NCI-H510A (cell line): ENCODE measurements around the gene KRTAP3-3.

Source experiments
- DNase-seq: peaks from one replicate; lab custom pipeline; 2025; lab: John Stamatoyannopoulos, UW

The KRTAP3-3 gene

GRCh38 chr17:40993839-40994238 is at the start of gene KRTAP3-3:
Gene KRTAP3-3, minus strand, starts transcription at chr17:40994164. Its CDS starts 67 bp downstream, at chr17:40994097.
- no peak for DNase-seq

DNA sequence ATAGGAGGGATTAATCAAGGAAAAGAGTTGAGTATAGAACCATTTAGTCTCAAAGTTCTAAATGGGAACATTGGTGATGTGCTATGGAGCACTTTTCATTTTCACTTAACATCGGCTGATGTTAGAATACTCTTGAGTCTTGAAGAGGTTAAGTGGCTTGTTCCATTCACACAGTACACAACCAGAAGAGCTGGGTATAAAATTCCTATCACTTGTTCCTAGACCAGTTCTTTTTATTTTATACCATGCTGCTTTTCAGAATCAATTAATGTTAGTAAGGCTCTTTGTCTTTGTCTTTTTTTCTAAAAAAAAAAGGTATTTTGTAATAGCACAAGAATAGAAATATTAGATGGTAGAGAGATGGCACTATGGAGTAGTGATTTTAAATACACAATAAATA is 49.0 kb upstream of the KRTAP3-3 start:
- no peak for DNase-seq

DNA sequence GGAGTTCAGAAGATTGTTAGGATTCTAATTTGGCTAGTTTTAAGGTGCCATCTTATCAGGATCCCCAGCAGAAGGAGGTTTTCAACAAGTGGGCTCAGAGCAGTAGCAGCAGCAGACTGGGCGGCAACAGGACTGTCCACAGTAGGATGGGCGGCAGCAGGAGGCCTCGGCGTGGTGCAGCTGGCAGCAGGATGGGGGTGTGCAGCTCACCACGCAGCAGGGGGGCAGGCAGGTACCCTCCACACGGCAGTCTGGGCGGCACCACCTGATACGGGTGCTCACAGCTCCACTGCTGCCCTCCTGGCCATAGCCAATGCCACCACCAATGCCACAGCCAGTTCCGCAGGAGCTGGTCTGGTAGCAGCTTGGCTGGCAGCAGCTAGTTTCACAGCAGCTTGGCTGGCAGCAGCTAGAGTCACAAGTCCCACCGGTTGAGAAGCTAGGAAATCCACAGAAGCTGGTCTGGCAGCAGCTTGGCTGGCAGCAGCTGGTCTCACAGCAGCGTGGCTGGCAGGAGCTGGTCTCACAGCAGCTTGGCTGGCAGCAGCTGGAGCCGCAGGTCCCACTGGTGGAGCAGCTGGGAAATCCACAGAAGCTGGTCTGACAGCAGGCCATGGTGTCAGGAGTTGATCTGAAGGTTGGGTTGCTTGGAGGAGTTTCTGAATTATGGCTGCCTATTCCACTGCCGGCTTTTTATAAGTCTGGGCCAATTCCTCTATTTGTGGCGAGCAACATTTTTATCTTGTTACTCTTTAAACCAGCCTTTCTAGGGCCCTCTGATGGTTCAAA is 47.0 kb upstream of the KRTAP3-3 start, which contains the start of gene KRTAP1-1:
KRTAP1-1 (minus strand) TSS at position 668 of the 789 bp plus-strand sequence; CDS start at position 615, 53 bp downstream.
- peak; percentile 20 for DNase-seq

DNA sequence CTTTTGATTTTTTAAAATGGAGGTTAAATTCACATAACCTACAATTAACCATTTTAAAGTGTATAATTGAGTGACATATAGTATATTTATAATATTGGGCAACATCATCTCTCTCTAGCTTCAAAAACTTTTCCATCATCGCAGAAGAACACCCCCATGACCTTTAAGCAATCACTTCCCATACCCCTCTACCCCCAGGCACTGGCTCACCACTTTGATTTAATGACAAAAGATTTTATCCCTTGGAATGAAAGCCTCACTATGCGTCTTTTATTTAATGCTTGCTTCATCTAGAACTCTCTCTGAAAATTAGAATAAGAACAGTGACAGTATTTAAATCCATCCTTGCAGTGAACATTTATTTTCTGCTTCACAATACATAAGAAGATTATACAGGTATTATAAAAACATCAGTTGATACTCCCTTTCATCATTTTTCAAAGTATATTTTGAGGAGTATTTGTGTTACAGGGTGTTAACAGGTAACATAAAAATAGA is 43.9 kb upstream of the KRTAP3-3 start:
- no peak for DNase-seq

DNA sequence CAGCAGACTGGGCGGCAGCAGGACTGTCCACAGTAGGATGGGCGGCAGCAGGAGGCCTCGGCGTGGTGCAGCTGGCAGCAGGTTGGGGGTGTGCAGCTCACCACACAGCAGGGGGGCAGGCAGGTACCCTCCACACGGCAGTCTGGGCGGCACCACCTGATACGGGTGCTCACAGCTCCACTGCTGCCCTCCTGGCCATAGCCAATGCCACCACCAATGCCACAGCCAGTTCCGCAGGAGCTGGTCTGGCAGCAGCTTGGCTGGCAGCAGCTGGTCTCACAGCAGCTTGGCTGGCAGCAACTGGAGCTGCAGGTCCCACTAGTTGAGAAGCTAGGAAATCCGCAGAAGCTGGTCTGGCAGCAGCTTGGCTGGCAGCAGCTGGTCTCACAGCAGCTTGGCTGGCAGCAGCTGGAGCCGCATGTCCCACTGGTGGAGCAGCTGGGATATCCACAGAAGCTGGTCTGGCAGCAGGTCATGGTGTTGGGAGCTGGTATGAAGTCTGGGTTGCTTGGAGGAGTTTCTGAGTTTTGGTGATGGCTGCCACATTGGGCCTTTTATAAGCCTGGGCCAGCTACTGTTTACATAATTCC is 40.5 kb upstream of the KRTAP3-3 start, which contains the start of gene KRTAP1-3:
KRTAP1-3 (minus strand) TSS at position 529 of the 590 bp plus-strand sequence; CDS start at position 476, 53 bp downstream.
- DNase-seq, result peak; percentile 66

DNA sequence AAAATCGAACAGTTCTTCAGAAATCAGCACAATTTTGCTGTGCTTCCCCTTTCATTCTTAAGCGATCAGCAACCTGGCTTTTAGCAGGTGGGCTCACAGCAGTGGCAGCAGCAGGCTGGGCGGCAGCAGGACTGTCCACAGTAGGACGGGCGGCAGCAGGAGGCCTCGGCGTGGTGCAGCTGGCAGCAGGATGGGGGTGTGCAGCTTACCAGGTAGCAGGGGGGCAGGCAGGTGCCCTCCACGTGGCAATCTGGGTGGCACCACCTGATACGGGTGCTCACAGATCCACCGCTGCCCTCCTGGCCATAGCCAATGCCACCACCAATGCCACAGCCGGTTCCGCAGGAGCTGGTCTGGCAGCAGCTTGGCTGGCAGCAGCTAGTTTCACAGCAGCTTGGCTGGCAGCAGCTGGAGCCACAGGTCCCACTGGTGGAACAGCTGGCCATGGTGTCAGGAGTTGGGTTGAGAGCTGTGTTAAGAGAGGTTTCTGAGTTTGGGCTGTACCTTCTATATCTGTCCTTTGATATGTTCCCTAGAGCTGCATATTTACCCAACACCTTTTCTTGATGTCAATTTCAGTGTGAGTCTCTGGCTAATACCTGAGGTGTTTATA is 35.8 kb upstream of the KRTAP3-3 start, which contains the start of gene KRTAP1-4:
KRTAP1-4 (minus strand) TSS at position 563 of the 613 bp plus-strand sequence; CDS start at position 446, 117 bp downstream.
- DNase-seq, result no peak

DNA sequence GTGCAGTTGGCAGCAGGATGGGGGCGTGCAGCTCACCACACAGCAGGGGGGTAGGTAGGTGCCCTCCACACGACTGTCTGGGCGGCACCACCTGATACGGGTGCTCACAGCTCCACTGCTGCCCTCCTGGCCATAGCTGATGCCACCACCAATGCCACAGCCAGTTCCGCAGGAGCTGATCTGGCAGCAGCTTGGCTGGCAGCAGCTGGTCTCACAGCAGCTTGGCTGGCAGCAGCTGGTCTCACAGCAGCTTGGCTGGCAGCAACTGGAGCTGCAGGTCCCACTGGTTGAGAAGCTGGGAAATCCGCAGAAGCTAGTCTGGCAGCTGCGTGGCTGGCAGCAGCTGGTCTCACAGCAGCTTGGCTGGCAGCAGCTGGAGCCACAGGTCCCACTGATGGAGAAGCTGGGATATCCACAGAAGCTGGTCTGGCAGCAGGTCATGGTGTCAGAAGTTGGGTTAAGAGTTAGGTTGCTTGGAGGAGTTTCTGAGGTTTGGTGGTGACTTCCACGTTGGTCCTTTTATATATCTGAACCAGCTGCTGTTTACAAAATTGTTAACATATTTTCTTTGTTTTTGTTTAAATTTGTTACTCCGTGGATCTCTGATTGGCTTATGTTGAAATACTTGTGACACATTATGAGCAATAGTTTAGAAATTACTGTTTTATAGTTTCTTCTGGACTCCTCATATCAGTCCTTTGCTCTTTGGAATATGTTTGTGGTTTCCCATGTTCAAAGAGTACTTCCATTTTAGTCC is 32.9 kb upstream of the KRTAP3-3 start, which contains the start of gene KRTAP1-5:
KRTAP1-5 (minus strand) TSS at position 494 of the 757 bp plus-strand sequence; CDS start at position 441, 53 bp downstream.
- DNase-seq, result no peak

DNA sequence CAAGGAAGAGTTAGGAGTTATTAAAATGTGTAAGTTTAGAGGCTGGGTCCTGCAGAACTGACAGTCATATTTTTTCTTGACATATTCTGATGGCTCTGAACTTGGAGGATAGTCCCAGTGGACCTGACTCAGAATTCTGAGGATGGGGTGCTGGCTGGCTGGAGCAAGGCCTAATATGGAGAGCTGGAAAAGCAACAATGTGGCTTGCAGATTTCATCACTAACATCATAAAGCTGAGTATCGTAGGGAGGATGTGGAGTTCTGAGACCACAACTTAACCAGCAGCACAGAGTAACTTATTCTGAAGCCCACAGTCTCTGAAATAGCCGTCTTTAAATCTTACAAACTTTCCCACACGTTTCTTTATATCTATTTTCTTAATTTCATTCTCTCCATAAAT is 30.7 kb upstream of the KRTAP3-3 start:
- no peak for DNase-seq

DNA sequence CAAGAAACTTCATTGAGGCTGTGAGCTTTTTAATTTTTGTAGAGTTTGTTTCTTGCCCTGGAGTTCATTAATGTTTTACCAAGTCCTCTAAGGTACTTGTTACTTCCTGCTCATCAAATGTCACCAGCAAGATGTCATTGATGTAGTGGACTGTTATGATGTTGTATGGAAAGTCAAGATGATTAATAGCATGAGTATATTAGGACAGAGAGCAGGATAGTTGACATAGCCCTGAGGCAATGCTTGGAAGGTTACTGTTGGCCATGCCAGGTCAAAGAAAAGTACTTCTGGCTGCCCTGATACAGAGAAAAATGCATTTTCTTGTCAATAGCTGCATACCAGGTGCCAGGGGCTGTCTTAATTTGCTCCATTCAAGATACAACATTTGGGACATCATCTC is 26.4 kb upstream of the KRTAP3-3 start:
- no peak for DNase-seq

- DNase-seq, result no peak
Measured at GRCh38 chr17:41019415-41019814, 25.5 kb upstream of the KRTAP3-3 start.

DNA sequence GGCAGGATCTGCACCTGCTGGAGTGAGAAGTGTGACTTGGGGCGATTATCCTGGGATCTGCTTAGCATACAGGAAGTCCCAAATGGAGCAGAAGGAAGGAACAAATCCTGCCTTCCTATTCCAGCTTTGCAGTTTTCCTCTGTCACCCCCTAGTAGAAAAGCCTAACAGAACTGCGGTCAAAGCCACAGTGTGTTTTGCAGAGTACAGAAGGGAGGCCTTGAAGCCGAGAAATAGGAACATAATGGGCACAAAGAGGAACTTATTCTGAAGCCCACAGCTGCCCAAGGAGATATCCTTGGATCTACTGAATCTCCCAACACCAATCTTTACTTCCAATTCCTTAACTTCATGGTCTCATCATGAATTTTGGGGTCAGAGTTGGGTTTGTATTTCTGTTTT is 24.6 kb upstream of the KRTAP3-3 start:
- DNase-seq, result no peak

GRCh38 chr17:41016578-41017215 is 22.7 kb upstream of the KRTAP3-3 start:
- DNase-seq, result no peak

DNA sequence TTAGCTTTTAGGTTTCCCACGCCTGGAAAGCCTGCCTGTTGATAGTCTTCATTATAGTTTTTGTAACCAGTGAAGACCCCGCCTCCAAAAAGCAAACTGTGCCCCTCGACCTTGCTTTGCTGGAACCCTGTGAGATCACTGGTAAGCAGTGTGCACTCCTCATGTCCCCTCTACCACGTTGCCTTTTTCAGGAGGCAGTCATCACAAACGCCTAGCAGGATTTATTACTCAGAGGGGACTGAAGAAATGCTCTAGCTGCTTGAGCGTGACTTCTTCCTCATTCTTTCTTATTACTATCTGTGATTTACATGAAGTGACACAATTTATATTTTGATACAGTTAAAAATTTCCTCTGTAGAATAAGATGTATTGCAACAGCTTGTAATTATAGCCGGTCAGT is 21.5 kb upstream of the KRTAP3-3 start:
- no peak for DNase-seq

- no peak for DNase-seq
Measured at GRCh38 chr17:41013606-41014005, 19.6 kb upstream of the KRTAP3-3 start.

DNA sequence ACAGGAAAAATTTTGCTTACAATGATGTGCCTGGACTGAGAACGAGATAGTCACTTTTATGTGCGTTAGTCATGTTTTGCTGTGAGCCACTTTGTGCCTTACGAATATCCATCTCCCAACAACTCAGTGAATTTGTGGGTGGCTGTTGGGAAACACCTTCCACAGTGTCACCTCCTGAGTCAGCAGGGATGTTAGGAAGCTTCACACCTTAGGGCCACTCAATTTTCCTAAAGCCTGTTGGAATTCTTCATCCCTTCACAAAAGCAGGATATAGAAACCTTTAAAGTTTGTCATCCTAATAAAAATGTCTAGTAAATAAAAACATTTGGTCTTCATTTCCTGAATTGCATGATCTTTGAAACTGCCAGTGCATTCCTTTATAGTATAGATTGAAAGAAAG is 19.2 kb upstream of the KRTAP3-3 start:
- no peak for DNase-seq

- no peak for DNase-seq
Measured at GRCh38 chr17:41012326-41013120, 18.6 kb upstream of the KRTAP3-3 start.

- DNase-seq, result no peak
Measured at GRCh38 chr17:41010441-41010840, 16.5 kb upstream of the KRTAP3-3 start.

GRCh38 chr17:41009936-41010335 is 16.0 kb upstream of the KRTAP3-3 start:
- no peak for DNase-seq

GRCh38 chr17:41009301-41009760 is 15.4 kb upstream of the KRTAP3-3 start:
- DNase-seq, result peak; percentile 46

GRCh38 chr17:41008811-41009210 is 14.8 kb upstream of the KRTAP3-3 start, which contains the start of gene KRTAP3-1:
Gene KRTAP3-1, minus strand, starts transcription at chr17:41009128. Its CDS starts 54 bp downstream, at chr17:41009074.
- DNase-seq, result peak; percentile 83
